CMK (cell line): Measurements from ENCODE around the gene DAP.
A peak's percentile ranks its signal among the peaks of the same experiment; 100 is the strongest.

Source experiments
- DNase-seq: peaks from one replicate; pipeline ENCODE4 v3.0.0-alpha.2; 2010; ENCODE audit warnings: low read depth

DAP gene

GRCh38 chr5:10760096-10760920, 726 bp downstream of the DAP start:
- peak; percentile 66 for DNase-seq

- no peak for DNase-seq
These were observed 1.9 kb downstream of the DAP start for GRCh38 chr5:10759111-10759510.

GRCh38 chr5:10757922-10758555, 3.0 kb downstream of the DAP start:
- no peak for DNase-seq

- no peak for DNase-seq
These were observed 4.0 kb downstream of the DAP start for GRCh38 chr5:10757043-10757442.

- DNase-seq: no peak
These were observed 4.5 kb downstream of the DAP start for GRCh38 chr5:10756549-10756948.

GRCh38 chr5:10753178-10753577, 7.9 kb downstream of the DAP start:
- DNase-seq: no peak

GRCh38 chr5:10752451-10752850, 8.6 kb downstream of the DAP start:
- DNase-seq: no peak

- DNase-seq: no peak
These were observed 10.1 kb downstream of the DAP start for GRCh38 chr5:10750909-10751308.

GRCh38 chr5:10747678-10748622, 13.1 kb downstream of the DAP start:
- DNase-seq: no peak

- DNase-seq: no peak
These were observed 14.3 kb downstream of the DAP start for GRCh38 chr5:10746711-10747110.

- no peak for DNase-seq
These were observed 15.9 kb downstream of the DAP start for GRCh38 chr5:10745133-10745532.

GRCh38 chr5:10744681-10745080, 16.4 kb downstream of the DAP start:
- no peak for DNase-seq

GRCh38 chr5:10743951-10744350, 17.1 kb downstream of the DAP start:
- DNase-seq: no peak

GRCh38 chr5:10743526-10743925, 17.5 kb downstream of the DAP start:
- no peak for DNase-seq

- no peak for DNase-seq
These were observed 19.4 kb downstream of the DAP start for GRCh38 chr5:10741661-10742060.

- DNase-seq: no peak
These were observed 20.6 kb downstream of the DAP start for GRCh38 chr5:10740384-10740783.

GRCh38 chr5:10737880-10738279, 23.2 kb downstream of the DAP start:
- DNase-seq: no peak

- DNase-seq: no peak
These were observed 24.2 kb downstream of the DAP start for GRCh38 chr5:10736808-10737207.

- DNase-seq: no peak
These were observed 24.7 kb downstream of the DAP start for GRCh38 chr5:10736354-10736753.

GRCh38 chr5:10735569-10736276, 25.3 kb downstream of the DAP start:
- no peak for DNase-seq

GRCh38 chr5:10734832-10735523, 26.1 kb downstream of the DAP start:
- DNase-seq: no peak
